ENCODE measurements around the gene CD44.

The CD44 gene

GRCh38 chr11:35112846-35113105 lies 26.2 kb upstream of the CD44 start:
- DNase-seq, result no peak

- DNase-seq, result no peak
These were observed 23.9 kb upstream of the CD44 start for GRCh38 chr11:35114906-35115687.

GRCh38 chr11:35115688-35116030 lies 23.3 kb upstream of the CD44 start:
- no peak for DNase-seq

GRCh38 chr11:35116245-35116644 lies 22.7 kb upstream of the CD44 start:
- no peak for DNase-seq

- no peak for DNase-seq
These were observed 22.0 kb upstream of the CD44 start for GRCh38 chr11:35116762-35117640.

- DNase-seq, result no peak
These were observed 20.1 kb upstream of the CD44 start for GRCh38 chr11:35118906-35119305.

- DNase-seq, result no peak
These were observed 17.6 kb upstream of the CD44 start for GRCh38 chr11:35121326-35121865.

GRCh38 chr11:35122308-35122707 lies 16.7 kb upstream of the CD44 start:
- DNase-seq, result no peak

- no peak for DNase-seq
These were observed 12.7 kb upstream of the CD44 start for GRCh38 chr11:35126000-35126878.

- no peak for DNase-seq
These were observed 11.9 kb upstream of the CD44 start for GRCh38 chr11:35126879-35127581.

- DNase-seq, result no peak
These were observed 11.4 kb upstream of the CD44 start for GRCh38 chr11:35127619-35128018.

GRCh38 chr11:35131094-35131493 lies 7.9 kb upstream of the CD44 start:
- DNase-seq, result no peak

GRCh38 chr11:35131886-35132285 lies 7.1 kb upstream of the CD44 start:
- DNase-seq, result no peak

GRCh38 chr11:35133656-35134055 lies 5.3 kb upstream of the CD44 start:
- no peak for DNase-seq

GRCh38 chr11:35134403-35135148 lies 4.4 kb upstream of the CD44 start:
- no peak for DNase-seq

GRCh38 chr11:35135222-35135621 lies 3.7 kb upstream of the CD44 start:
- DNase-seq, result no peak

- no peak for DNase-seq
These were observed 2.7 kb upstream of the CD44 start for GRCh38 chr11:35136311-35136710.

- DNase-seq, result no peak
These were observed 913 bp upstream of the CD44 start for GRCh38 chr11:35138058-35138457.

GRCh38 chr11:35138606-35138942 lies 397 bp upstream of the CD44 start:
- DNase-seq, result no peak

- DNase-seq, result peak; percentile 53
These were observed 831 bp downstream of the CD44 start for GRCh38 chr11:35139722-35140282.

GRCh38 chr11:35141071-35141470 lies 2.1 kb downstream of the CD44 start:
- no peak for DNase-seq

GRCh38 chr11:35141571-35141971 lies 2.6 kb downstream of the CD44 start:
- DNase-seq, result no peak

Measured in COR-L47 (cell line).